Measurements from ENCODE around the gene DEFB113.

DNA sequence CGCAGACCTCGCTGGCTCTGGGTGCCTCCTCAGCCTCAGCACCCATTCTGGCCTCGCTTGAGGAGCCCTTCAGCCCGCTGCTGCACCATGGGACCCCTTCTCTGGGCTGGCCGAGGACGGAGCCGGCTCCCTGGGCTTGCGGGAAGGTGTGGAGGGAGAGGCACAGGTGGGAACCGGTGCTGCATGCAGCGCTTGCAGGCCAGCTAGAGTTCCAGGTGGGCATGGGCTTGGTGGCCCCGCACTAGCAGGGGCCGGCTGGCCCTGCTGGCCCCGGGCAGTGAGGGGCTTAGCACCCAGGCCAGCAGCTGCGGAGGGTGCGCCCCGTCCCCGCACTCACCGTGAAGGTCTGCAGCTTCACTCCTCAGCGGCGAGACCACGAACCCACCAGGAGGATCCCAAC is 35.9 kb downstream of the DEFB113 start:
- TF ChIP-seq POLR2AphosphoS5 (IDR thresholded peaks at IDR 0.05; ENCODE audit: borderline replicate concordance, low read depth, low read length) (no peak), EZH2 (IDR thresholded peaks at IDR 0.05) (no peak), FOXP2 (optimal IDR thresholded peaks at IDR 0.05; ENCODE audit: control extremely low read depth, extremely low read length, insufficient read depth) (no peak)

All from SK-N-MC (cell line).